Measurements from ENCODE around the gene VTI1A. TPM values are rescaled to one million over a fixed set of nuclear protein-coding genes. Genes with fewer than 3 reads are reported as not detected.

The VTI1A gene
- polyA plus RNA-seq, 1 donor from 2014 or later: 28.7 TPM

- H3K9me3 ChIP-seq (ENCODE audit: low read length): no peaks in the 10 kb centered on the region
- no peak overlapping the region for H3K9ac ChIP-seq (ENCODE audit: low read length)
- no peaks in the 10 kb centered on the region for H4K20me1 ChIP-seq (ENCODE audit: insufficient read depth)
- no peaks in the 10 kb centered on the region for H3F3A ChIP-seq (ENCODE audit: insufficient read depth, low read length, poor library complexity, severe bottlenecking)
- TF ChIP-seq TAF1 (IDR thresholded peaks at IDR 0.05; ENCODE audit: low read depth): no peak
- no peak for TF ChIP-seq EP300 (conservative IDR thresholded peaks at IDR 0.05; ENCODE audit: poor library complexity, severe bottlenecking)
- TF ChIP-seq RAD21 (conservative IDR thresholded peaks at IDR 0.05): no peak
- TF ChIP-seq EZH2 (IDR thresholded peaks at IDR 0.05; ENCODE audit: borderline replicate concordance, insufficient read depth, low read length, poor library complexity, severe bottlenecking): no peak
- TF ChIP-seq POLR2AphosphoS5 (IDR thresholded peaks at IDR 0.05): no peak
- TF ChIP-seq, protein P1, sequence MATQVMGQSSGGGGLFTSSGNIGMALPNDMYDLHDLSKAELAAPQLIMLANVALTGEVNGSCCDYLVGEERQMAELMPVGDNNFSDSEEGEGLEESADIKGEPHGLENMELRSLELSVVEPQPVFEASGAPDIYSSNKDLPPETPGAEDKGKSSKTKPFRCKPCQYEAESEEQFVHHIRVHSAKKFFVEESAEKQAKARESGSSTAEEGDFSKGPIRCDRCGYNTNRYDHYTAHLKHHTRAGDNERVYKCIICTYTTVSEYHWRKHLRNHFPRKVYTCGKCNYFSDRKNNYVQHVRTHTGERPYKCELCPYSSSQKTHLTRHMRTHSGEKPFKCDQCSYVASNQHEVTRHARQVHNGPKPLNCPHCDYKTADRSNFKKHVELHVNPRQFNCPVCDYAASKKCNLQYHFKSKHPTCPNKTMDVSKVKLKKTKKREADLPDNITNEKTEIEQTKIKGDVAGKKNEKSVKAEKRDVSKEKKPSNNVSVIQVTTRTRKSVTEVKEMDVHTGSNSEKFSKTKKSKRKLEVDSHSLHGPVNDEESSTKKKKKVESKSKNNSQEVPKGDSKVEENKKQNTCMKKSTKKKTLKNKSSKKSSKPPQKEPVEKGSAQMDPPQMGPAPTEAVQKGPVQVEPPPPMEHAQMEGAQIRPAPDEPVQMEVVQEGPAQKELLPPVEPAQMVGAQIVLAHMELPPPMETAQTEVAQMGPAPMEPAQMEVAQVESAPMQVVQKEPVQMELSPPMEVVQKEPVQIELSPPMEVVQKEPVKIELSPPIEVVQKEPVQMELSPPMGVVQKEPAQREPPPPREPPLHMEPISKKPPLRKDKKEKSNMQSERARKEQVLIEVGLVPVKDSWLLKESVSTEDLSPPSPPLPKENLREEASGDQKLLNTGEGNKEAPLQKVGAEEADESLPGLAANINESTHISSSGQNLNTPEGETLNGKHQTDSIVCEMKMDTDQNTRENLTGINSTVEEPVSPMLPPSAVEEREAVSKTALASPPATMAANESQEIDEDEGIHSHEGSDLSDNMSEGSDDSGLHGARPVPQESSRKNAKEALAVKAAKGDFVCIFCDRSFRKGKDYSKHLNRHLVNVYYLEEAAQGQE (IDR thresholded peaks at IDR 0.05; ENCODE audit: borderline replicate concordance): no peak
- no peak for TF ChIP-seq SMC3 (conservative IDR thresholded peaks at IDR 0.05; ENCODE audit: poor library complexity)
- no peak for TF ChIP-seq CTCF (IDR thresholded peaks at IDR 0.05; ENCODE audit: poor library complexity, severe bottlenecking)
- TF ChIP-seq MXI1 (conservative IDR thresholded peaks at IDR 0.05; ENCODE audit: poor library complexity, severe bottlenecking): no peak
- no peak overlapping the region for H2AFZ ChIP-seq (ENCODE audit: low read depth, low read length)
- no peaks in the 10 kb centered on the region for H3K9me2 ChIP-seq (ENCODE audit: insufficient read depth, low read length)
- no peak overlapping the region for H3K4me2 ChIP-seq (ENCODE audit: low read length)
- no peaks in the 10 kb centered on the region for H3K36me3 ChIP-seq (ENCODE audit: insufficient read depth, low read length)
- no peak overlapping the region for H3K27ac ChIP-seq (ENCODE audit: low read length)
- H3K27me3 ChIP-seq (ENCODE audit: insufficient read depth, low read depth, low read length): no peaks in the 10 kb centered on the region
- no peaks in the 10 kb centered on the region for H3K79me2 ChIP-seq (replicated peaks; ENCODE audit: insufficient read depth, low read length)
- no peak overlapping the region for H3K4me3 ChIP-seq (ENCODE audit: low read length)
Observed at GRCh38 chr10:112584276-112584675, 137.3 kb downstream of the VTI1A start.

- no peaks in the 10 kb centered on the region for H3K9me3 ChIP-seq (ENCODE audit: low read length)
- H3F3A ChIP-seq (ENCODE audit: insufficient read depth, low read length, poor library complexity, severe bottlenecking): no peaks in the 10 kb centered on the region
- no peak overlapping the region for H2AFZ ChIP-seq (ENCODE audit: low read depth, low read length)
- no peak overlapping the region for H3K4me3 ChIP-seq (ENCODE audit: low read length)
- no peak overlapping the region for H3K4me2 ChIP-seq (ENCODE audit: low read length)
- H3K36me3 ChIP-seq (ENCODE audit: insufficient read depth, low read length): no peaks in the 10 kb centered on the region
- H3K27me3 ChIP-seq (ENCODE audit: insufficient read depth, low read depth, low read length): no peaks in the 10 kb centered on the region
- no peaks in the 10 kb centered on the region for H3K9me2 ChIP-seq (ENCODE audit: insufficient read depth, low read length)
- no peaks in the 10 kb centered on the region for H3K79me2 ChIP-seq (replicated peaks; ENCODE audit: insufficient read depth, low read length)
- TF ChIP-seq RAD21 (conservative IDR thresholded peaks at IDR 0.05) (no peak), TAF1 (IDR thresholded peaks at IDR 0.05; ENCODE audit: low read depth) (no peak), SMC3 (conservative IDR thresholded peaks at IDR 0.05; ENCODE audit: poor library complexity) (no peak), EZH2 (IDR thresholded peaks at IDR 0.05; ENCODE audit: borderline replicate concordance, insufficient read depth, low read length, poor library complexity, severe bottlenecking) (no peak), POLR2AphosphoS5 (IDR thresholded peaks at IDR 0.05) (no peak), CTCF (IDR thresholded peaks at IDR 0.05; ENCODE audit: poor library complexity, severe bottlenecking) (no peak), EP300 (conservative IDR thresholded peaks at IDR 0.05; ENCODE audit: poor library complexity, severe bottlenecking) (no peak), MXI1 (conservative IDR thresholded peaks at IDR 0.05; ENCODE audit: poor library complexity, severe bottlenecking) (no peak)
- TF ChIP-seq, protein P1 (IDR thresholded peaks at IDR 0.05; ENCODE audit: borderline replicate concordance): no peak
- H4K20me1 ChIP-seq (ENCODE audit: insufficient read depth): no peaks in the 10 kb centered on the region
- H3K9ac ChIP-seq (ENCODE audit: low read length): no peak overlapping the region
- H3K27ac ChIP-seq (ENCODE audit: low read length): no peak overlapping the region
Observed at GRCh38 chr10:112585126-112585525, 138.1 kb downstream of the VTI1A start.
